Gastrocnemius medialis (tissue), 4 donors: ENCODE results near the gene ZNF592. TPM values are rescaled to one million over a fixed set of nuclear protein-coding genes. Genes with fewer than 3 reads are reported as not detected.

Experiments used
- ATAC-seq, 2 donors: fragments of 150-250 bp; one replicate each; pipeline ENCODE4 v1.9.1; 2016
- DNase-seq, 2 donors: peaks; one replicate each; pipeline ENCODE4 v3.0.0-alpha.2; 2019
- H3K27ac ChIP-seq, 4 donors: fragments of 200-600 bp; sonication (generic); 1 replicate in 1 of 4; 2 replicates in 3 of 4; pipeline ENCODE4 v1.5.1; 2016 to 2018; ENCODE audit warnings: mild to moderate bottlenecking in 2 of 4, moderate library complexity in 1 of 4
- H3K27me3 ChIP-seq, 3 donors: fragments of 200-600 bp; sonication (generic) in 2 of 3; 1 replicate in 1 of 3; 2 replicates in 2 of 3; pipeline versions ENCODE4 v1.5.1 to v1.6.0; 2016 to 2019; ENCODE audit warnings: mild to moderate bottlenecking in 1 of 3, moderate library complexity in 1 of 3
- H3K36me3 ChIP-seq, 2 donors: fragments of 200-600 bp; sonication (generic) in 1 of 2; one replicate each; pipeline ENCODE4 v1.5.1; 2017 to 2018
- H3K4me1 ChIP-seq, 2 donors: fragments of 200-600 bp; sonication (generic) in 1 of 2; one replicate each; pipeline ENCODE4 v1.5.1; 2016 to 2017; ENCODE audit warnings: mild to moderate bottlenecking in 2 of 2
- H3K4me3 ChIP-seq, 4 donors: fragments of 200-600 bp; sonication (generic) in 3 of 4; 1 replicate in 1 of 4; 2 replicates in 3 of 4; pipeline ENCODE4 v1.5.1; 2016 to 2019; ENCODE audit warnings: mild to moderate bottlenecking in 2 of 4
- H3K9me3 ChIP-seq, 3 donors: fragments of 200-600 bp; sonication (generic) in 2 of 3; 1 replicate in 1 of 3; 2 replicates in 2 of 3; pipeline ENCODE4 v1.5.1; 2016 to 2019
- POLR2A ChIP-seq, 2 donors: fragments of 450-650 bp; IDR thresholded peaks; one replicate each; pipeline ENCODE4 v1.6.1; 2017; ENCODE audit warnings: antibody characterized with exemption in 2 of 2, mild to moderate bottlenecking in 2 of 2, moderate library complexity in 2 of 2
- in situ Hi-C, 4 donors: fragments of 200-750 bp; cut with MboI; loops; one replicate each; pipeline versions ENCODE4 v1.15.0 to v1.8.0; 2017; ENCODE audit warnings: low sequenced_read_pairs in 4 of 4
- intact Hi-C: fragments of 100-400 bp; cut with DNase I; formaldehyde crosslinking; loops from one replicate; pipeline ENCODE4 v1.15.1; 2023; ENCODE audit warnings: low total_unique reads
- total RNA-seq, 4 donors: library from RNA; depleted of rRNA; stranded (reverse); fragments of >200 nt; gene quantifications; one replicate each; pipeline versions ENCODE4 v1.1.0 to v1.2.3, GENCODE V29; 2016
- TF ChIP-seq, protein P1 (sequence below), 5 experiments: fragments of 450-650 bp in 3 of 5; fragments of 200-600 bp in 2 of 5; sonication (generic) in 2 of 5; IDR thresholded peaks in 4 of 5; conservative IDR thresholded peaks in 1 of 5; 1 replicate in 4 of 5; 2 replicates in 1 of 5; pipeline ENCODE4 v1.5.1; 2016 to 2019; ENCODE audit warnings: antibody characterized with exemption in 5 of 5, mild to moderate bottlenecking in 3 of 5, moderate library complexity in 3 of 5

The ZNF592 gene
- total RNA-seq, 4 donors from 2014 or later: 30.0 to 49.2 (median 33.8) TPM

DNA sequence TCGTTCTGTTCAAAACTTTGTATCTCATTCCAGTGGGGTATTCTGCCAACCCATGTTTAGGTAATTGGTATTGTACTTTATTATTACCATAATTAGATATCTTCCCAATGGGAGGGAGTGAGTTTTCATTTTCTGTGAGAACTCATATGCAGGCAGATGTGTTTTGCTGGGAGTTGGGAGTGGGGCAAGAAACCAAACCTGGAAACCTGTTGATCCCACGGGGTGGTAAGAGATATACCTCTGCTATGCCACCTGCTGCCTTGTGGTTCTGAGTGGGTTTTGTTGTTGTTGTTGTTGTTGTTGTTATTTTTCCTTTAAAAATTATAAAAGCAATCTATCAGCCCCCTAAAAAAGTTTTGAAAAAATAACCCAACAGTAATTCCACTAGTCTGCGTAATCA, 32.1 kb downstream of the ZNF592 start:
- intact Hi-C loops: no loop called here
- Histone ChIP-seq H3K36me3 (peaks cover 0 to 26% of the 10 kb centered on the region in 2 donors), H3K27me3 (no peaks in the 10 kb centered on the region), H3K4me1 (peaks cover 27 to 32% of the 10 kb centered on the region in 2 donors), H3K4me3 (no peak overlapping the region), H3K27ac (peak overlapping the region in 2 of 4 donors; percentile 13 to 85), H3K9me3 (no peaks in the 10 kb centered on the region)
- DNase-seq (no peak), ATAC-seq (no peak)
- in situ Hi-C loops: no loop called here
- TF ChIP-seq, protein P1, sequence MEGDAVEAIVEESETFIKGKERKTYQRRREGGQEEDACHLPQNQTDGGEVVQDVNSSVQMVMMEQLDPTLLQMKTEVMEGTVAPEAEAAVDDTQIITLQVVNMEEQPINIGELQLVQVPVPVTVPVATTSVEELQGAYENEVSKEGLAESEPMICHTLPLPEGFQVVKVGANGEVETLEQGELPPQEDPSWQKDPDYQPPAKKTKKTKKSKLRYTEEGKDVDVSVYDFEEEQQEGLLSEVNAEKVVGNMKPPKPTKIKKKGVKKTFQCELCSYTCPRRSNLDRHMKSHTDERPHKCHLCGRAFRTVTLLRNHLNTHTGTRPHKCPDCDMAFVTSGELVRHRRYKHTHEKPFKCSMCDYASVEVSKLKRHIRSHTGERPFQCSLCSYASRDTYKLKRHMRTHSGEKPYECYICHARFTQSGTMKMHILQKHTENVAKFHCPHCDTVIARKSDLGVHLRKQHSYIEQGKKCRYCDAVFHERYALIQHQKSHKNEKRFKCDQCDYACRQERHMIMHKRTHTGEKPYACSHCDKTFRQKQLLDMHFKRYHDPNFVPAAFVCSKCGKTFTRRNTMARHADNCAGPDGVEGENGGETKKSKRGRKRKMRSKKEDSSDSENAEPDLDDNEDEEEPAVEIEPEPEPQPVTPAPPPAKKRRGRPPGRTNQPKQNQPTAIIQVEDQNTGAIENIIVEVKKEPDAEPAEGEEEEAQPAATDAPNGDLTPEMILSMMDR (IDR thresholded peaks at IDR 0.05 in 4 of 5, conservative IDR thresholded peaks at IDR 0.05 in 1 of 5): no peak
- TF ChIP-seq POLR2A (IDR thresholded peaks at IDR 0.05): no peak

GRCh38 chr15:84781495-84781894, 33.1 kb downstream of the ZNF592 start:
- Histone ChIP-seq H3K27me3 (no peaks in the 10 kb centered on the region), H3K27ac (peak overlapping the region; percentile 0 to 85 (median 47)), H3K4me1 (peaks cover 30 to 37% of the 10 kb centered on the region in 2 donors), H3K4me3 (no peak overlapping the region), H3K36me3 (peaks cover 0 to 26% of the 10 kb centered on the region in 2 donors), H3K9me3 (no peaks in the 10 kb centered on the region)
- ATAC-seq (no peak), DNase-seq (no peak)
- no peak for TF ChIP-seq POLR2A (IDR thresholded peaks at IDR 0.05)
- TF ChIP-seq, protein P1 (IDR thresholded peaks at IDR 0.05 in 4 of 5, conservative IDR thresholded peaks at IDR 0.05 in 1 of 5): no peak
- intact Hi-C loops (no loop called here), in situ Hi-C loops (no loop called here)

GRCh38 chr15:84782346-84782745, 34.0 kb downstream of the ZNF592 start:
- no peak for DNase-seq
- H3K4me3 ChIP-seq: no peak overlapping the region
- peaks cover 37 to 38% of the 10 kb centered on the region in 2 donors for H3K4me1 ChIP-seq
- no peaks in the 10 kb centered on the region for H3K27me3 ChIP-seq
- peaks cover 0 to 26% of the 10 kb centered on the region in 2 donors for H3K36me3 ChIP-seq
- intact Hi-C loops: no loop called here
- no peaks in the 10 kb centered on the region for H3K9me3 ChIP-seq
- in situ Hi-C loops: no loop called here
- no peak for TF ChIP-seq POLR2A (IDR thresholded peaks at IDR 0.05)
- TF ChIP-seq, protein P1 (IDR thresholded peaks at IDR 0.05 in 4 of 5, conservative IDR thresholded peaks at IDR 0.05 in 1 of 5): no peak
- no peak for ATAC-seq
- H3K27ac ChIP-seq: peak overlapping the region; percentile 0 to 95 (median 82)

DNA sequence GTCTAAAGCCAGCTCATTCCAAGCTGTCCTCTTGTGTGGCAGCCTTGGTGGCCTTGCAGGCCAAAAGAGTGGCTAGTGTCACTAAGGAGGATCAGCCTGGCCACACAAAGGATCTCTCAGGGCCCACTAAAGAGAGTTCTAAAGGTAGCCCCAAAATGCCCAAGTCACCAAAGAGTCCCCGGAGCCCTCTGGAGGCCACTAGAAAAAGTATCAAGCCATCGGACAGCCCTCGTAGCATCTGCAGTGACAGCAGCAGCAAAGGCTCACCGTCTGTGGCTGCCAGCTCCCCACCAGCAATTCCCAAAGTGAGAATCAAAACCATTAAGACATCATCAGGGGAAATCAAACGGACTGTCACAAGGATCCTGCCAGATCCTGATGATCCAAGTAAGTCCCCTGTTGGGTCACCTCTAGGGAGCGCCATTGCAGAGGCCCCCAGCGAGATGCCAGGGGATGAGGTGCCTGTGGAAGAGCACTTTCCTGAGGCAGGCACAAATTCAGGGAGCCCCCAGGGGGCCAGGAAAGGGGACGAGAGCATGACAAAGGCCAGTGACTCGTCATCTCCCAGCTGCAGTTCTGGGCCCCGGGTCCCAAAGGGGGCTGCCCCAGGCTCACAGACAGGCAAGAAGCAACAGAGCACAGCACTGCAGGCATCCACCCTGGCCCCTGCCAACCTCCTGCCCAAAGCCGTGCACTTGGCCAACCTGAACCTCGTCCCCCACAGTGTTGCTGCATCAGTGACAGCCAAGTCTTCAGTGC, 35.3 kb downstream of the ZNF592 start:
- no peak overlapping the region for H3K4me3 ChIP-seq
- H3K4me1 ChIP-seq: peaks cover 49 to 51% of the 10 kb centered on the region in 2 donors
- no peak for ATAC-seq
- peak overlapping the region; percentile 77 to 95 (median 82) for H3K27ac ChIP-seq
- in situ Hi-C loops (no loop called here), intact Hi-C loops (loop anchor here (2.0 kb wide), 1 partner anchor 33 kb away; the partner anchor contains the start of gene ALPK3)
- no peak for DNase-seq
- no peaks in the 10 kb centered on the region for H3K27me3 ChIP-seq
- H3K36me3 ChIP-seq: peaks cover 0 to 26% of the 10 kb centered on the region in 2 donors
- H3K9me3 ChIP-seq: no peaks in the 10 kb centered on the region
- no peak for TF ChIP-seq POLR2A (IDR thresholded peaks at IDR 0.05)
- TF ChIP-seq, protein P1 (IDR thresholded peaks at IDR 0.05 in 4 of 5, conservative IDR thresholded peaks at IDR 0.05 in 1 of 5): no peak
